ENCODE measurements around the gene EHD3. TPM values are rescaled to one million over a fixed set of nuclear protein-coding genes. Genes with fewer than 3 reads are reported as not detected.

Gene EHD3
- total and polyA plus RNA-seq, 4 donors, result 7.2 to 20.2 (median 13.2) TPM

DNA sequence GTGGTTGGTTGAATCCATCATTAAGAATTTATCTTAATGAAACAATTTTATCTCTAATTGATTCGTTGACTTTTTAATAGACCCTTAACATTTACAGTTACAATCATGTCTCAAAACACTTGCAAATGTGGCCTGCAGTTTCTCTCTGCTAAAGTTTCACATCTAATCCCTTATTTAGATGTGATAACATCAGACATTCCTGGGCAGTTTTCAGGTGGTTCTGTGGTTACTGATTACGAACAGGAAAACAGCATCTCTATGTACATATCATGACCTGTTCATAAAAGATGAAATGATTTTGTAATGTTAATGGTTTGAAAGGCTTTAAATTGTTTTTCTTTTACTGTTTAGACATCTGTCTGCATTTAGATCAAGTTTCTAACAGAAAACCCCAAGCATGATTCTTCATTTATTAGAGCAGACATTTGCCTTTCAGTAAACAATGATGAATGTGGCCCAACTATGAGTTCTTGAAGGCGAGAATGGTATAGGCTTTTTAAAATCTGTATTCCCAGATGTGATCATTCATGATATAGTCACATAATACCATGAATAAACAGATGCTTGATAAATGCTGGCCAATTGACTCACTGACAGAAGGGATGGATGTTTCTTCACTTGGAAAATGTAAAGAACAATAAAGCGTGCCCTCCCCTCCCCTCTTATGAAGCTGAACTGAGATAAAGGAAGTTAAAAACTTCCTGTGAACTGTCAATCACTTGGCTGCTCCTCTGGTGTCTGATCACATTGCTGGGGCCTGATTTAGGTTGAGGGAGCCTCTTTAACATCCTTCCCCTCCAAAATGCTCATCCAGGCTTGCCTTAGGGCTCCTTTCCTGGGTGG, 20.1 kb upstream of the EHD3 start:
- no peak for TF ChIP-seq SP1 (IDR thresholded peaks at IDR 0.05)
- TF ChIP-seq GABPA (IDR thresholded peaks at IDR 0.05 in 1 of 2, conservative IDR thresholded peaks at IDR 0.05 in 1 of 2), result no peak
- no peak for TF ChIP-seq EGR1 (IDR thresholded peaks at IDR 0.05; ENCODE audit: low read depth in 2 of 2)
- TF ChIP-seq, protein P1, sequence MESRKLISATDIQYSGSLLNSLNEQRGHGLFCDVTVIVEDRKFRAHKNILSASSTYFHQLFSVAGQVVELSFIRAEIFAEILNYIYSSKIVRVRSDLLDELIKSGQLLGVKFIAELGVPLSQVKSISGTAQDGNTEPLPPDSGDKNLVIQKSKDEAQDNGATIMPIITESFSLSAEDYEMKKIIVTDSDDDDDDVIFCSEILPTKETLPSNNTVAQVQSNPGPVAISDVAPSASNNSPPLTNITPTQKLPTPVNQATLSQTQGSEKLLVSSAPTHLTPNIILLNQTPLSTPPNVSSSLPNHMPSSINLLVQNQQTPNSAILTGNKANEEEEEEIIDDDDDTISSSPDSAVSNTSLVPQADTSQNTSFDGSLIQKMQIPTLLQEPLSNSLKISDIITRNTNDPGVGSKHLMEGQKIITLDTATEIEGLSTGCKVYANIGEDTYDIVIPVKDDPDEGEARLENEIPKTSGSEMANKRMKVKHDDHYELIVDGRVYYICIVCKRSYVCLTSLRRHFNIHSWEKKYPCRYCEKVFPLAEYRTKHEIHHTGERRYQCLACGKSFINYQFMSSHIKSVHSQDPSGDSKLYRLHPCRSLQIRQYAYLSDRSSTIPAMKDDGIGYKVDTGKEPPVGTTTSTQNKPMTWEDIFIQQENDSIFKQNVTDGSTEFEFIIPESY (IDR thresholded peaks at IDR 0.05), result no peak
- no peak for TF ChIP-seq HNF4A (conservative IDR thresholded peaks at IDR 0.05)
- TF ChIP-seq, protein P2, sequence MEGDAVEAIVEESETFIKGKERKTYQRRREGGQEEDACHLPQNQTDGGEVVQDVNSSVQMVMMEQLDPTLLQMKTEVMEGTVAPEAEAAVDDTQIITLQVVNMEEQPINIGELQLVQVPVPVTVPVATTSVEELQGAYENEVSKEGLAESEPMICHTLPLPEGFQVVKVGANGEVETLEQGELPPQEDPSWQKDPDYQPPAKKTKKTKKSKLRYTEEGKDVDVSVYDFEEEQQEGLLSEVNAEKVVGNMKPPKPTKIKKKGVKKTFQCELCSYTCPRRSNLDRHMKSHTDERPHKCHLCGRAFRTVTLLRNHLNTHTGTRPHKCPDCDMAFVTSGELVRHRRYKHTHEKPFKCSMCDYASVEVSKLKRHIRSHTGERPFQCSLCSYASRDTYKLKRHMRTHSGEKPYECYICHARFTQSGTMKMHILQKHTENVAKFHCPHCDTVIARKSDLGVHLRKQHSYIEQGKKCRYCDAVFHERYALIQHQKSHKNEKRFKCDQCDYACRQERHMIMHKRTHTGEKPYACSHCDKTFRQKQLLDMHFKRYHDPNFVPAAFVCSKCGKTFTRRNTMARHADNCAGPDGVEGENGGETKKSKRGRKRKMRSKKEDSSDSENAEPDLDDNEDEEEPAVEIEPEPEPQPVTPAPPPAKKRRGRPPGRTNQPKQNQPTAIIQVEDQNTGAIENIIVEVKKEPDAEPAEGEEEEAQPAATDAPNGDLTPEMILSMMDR (IDR thresholded peaks at IDR 0.05; ENCODE audit: low read depth, low read length, missing input control), result no peak
- no peak for TF ChIP-seq YY1 (IDR thresholded peaks at IDR 0.05)
- TF ChIP-seq NR2F2 (IDR thresholded peaks at IDR 0.05), result no peak
- no peak for TF ChIP-seq JUND (IDR thresholded peaks at IDR 0.05)
- no peak for TF ChIP-seq TAF1 (conservative IDR thresholded peaks at IDR 0.05)
- no peak for TF ChIP-seq FOXA2 (IDR thresholded peaks at IDR 0.05)
- no peak for TF ChIP-seq RAD21 (IDR thresholded peaks at IDR 0.05)
- TF ChIP-seq, protein P3, sequence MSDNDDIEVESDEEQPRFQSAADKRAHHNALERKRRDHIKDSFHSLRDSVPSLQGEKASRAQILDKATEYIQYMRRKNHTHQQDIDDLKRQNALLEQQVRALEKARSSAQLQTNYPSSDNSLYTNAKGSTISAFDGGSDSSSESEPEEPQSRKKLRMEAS (IDR thresholded peaks at IDR 0.05), result no peak
- TF ChIP-seq, protein P4, sequence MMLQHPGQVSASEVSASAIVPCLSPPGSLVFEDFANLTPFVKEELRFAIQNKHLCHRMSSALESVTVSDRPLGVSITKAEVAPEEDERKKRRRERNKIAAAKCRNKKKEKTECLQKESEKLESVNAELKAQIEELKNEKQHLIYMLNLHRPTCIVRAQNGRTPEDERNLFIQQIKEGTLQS (IDR thresholded peaks at IDR 0.05), result no peak
- no peak for TF ChIP-seq FOXA1 (IDR thresholded peaks at IDR 0.05)
- TF ChIP-seq, protein P5, sequence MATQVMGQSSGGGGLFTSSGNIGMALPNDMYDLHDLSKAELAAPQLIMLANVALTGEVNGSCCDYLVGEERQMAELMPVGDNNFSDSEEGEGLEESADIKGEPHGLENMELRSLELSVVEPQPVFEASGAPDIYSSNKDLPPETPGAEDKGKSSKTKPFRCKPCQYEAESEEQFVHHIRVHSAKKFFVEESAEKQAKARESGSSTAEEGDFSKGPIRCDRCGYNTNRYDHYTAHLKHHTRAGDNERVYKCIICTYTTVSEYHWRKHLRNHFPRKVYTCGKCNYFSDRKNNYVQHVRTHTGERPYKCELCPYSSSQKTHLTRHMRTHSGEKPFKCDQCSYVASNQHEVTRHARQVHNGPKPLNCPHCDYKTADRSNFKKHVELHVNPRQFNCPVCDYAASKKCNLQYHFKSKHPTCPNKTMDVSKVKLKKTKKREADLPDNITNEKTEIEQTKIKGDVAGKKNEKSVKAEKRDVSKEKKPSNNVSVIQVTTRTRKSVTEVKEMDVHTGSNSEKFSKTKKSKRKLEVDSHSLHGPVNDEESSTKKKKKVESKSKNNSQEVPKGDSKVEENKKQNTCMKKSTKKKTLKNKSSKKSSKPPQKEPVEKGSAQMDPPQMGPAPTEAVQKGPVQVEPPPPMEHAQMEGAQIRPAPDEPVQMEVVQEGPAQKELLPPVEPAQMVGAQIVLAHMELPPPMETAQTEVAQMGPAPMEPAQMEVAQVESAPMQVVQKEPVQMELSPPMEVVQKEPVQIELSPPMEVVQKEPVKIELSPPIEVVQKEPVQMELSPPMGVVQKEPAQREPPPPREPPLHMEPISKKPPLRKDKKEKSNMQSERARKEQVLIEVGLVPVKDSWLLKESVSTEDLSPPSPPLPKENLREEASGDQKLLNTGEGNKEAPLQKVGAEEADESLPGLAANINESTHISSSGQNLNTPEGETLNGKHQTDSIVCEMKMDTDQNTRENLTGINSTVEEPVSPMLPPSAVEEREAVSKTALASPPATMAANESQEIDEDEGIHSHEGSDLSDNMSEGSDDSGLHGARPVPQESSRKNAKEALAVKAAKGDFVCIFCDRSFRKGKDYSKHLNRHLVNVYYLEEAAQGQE (IDR thresholded peaks at IDR 0.05), result no peak
- no peaks in the 10 kb centered on the region for H3K4me1 ChIP-seq (ENCODE audit: control insufficient read depth in 4 of 4, insufficient read depth in 4 of 4, low read length in 3 of 4)
- DNase-seq (ENCODE audit: low spot score), result no peak
- H3K4me3 ChIP-seq (ENCODE audit: low read depth in 1 of 3, low read length in 3 of 3), result no peak overlapping the region
- H3K9me3 ChIP-seq (ENCODE audit: control insufficient read depth in 4 of 4, low read length in 3 of 4), result no peaks in the 10 kb centered on the region
- H3K9ac ChIP-seq (ENCODE audit: low read depth in 1 of 2, low read length in 2 of 2), result no peak overlapping the region
- no peak overlapping the region for H3K27ac ChIP-seq (ENCODE audit: low read depth in 1 of 2, low read length in 2 of 2)
- H3K36me3 ChIP-seq (ENCODE audit: control insufficient read depth in 4 of 4, insufficient read depth in 3 of 4, low read depth in 1 of 4, low read length in 3 of 4), result no peaks in the 10 kb centered on the region
- peaks cover 0 to 3% (median 0%) of the 10 kb centered on the region in 4 donors for H3K27me3 ChIP-seq (ENCODE audit: control insufficient read depth in 4 of 4, insufficient read depth in 4 of 4, low read length in 3 of 4)
- 43% methylated on average over 4 of the region's 4 CpGs for WGBS
